ENCODE results near the gene ZDHHC17. TPM values are rescaled to one million over a fixed set of nuclear protein-coding genes. Genes with fewer than 3 reads are reported as not detected.

The ZDHHC17 gene
- total and polyA plus RNA-seq, 2 of the 13 experiments (the other 11 are each of a cell fraction or from before 2014, with no cell fraction given): 36.7 to 38.5 TPM

- no peaks in the 10 kb centered on the region for H4K20me1 ChIP-seq (ENCODE audit: insufficient read depth, low read length)
- H3K4me2 ChIP-seq (ENCODE audit: low read depth, low read length): no peak overlapping the region
- FAIRE-seq (no peak), DNase-seq (ENCODE audit: low spot score) (no peak), ATAC-seq (no peak)
- H3K9ac ChIP-seq (ENCODE audit: insufficient read depth, low read depth, low read length): no peak overlapping the region
- no peaks in the 10 kb centered on the region for H3K79me2 ChIP-seq (ENCODE audit: insufficient read depth, low read length)
- no TSS peak for BruUV-seq (replicated peaks)
- WGBS (ENCODE audit: low lambda C conversion rate): 65% methylated on average over 4 of the region's 4 CpGs
- H3K27ac ChIP-seq (ENCODE audit: extremely low read length, insufficient read depth, low read length): no peak overlapping the region
- in situ Hi-C loops (cut with HindIII; ENCODE audit: extremely low pct_ligation_motif_present, low pct_unique_long_range_greater_than_20kb) (no loop called here), intact Hi-C loops (cut with micrococcal nuclease; ENCODE audit: unreplicated experiment) (no loop called here)
- 0 out of 2 replicates have a peak, but pooled peaks cover 13% of the 10 kb centered on the region for H3K9me3 ChIP-seq (ENCODE audit: low read length)
- H3K27me3 ChIP-seq (ENCODE audit: control insufficient read depth in 1 of 2, insufficient read depth in 2 of 2, low read length in 2 of 2): peaks cover 0 to 6% of the 10 kb centered on the region in 2 experiments; a peak in 1 of 5 replicates
- no peak overlapping the region for H3K4me3 ChIP-seq (replicated peaks in 1 of 3; ENCODE audit: insufficient read depth in 1 of 3, low read depth in 2 of 3, low read length in 3 of 3)
- POLR2A ChIA-PET: no interaction called here
- no peak overlapping the region for H2AFZ ChIP-seq (ENCODE audit: low read length)
- no peaks in the 10 kb centered on the region for H3K36me3 ChIP-seq (replicated peaks in 1 of 2; ENCODE audit: control insufficient read depth in 1 of 2, insufficient read depth in 2 of 2, low read length in 2 of 2)
- CTCF ChIA-PET (ENCODE audit: low intra/inter-chr PET ratio, low total read pairs): no interaction called here
- TF ChIP-seq LCORL (IDR thresholded peaks at IDR 0.05): peak; percentile 72
- no peak for TF ChIP-seq LCORL (CRISPR knock-in tag; IDR thresholded peaks at IDR 0.05)
- TF ChIP-seq ATF6 (CRISPR knock-in tag; conservative IDR thresholded peaks at IDR 0.05): no peak
- TF ChIP-seq ZMYM3 (CRISPR knock-in tag; IDR thresholded peaks at IDR 0.05): no peak
- TF ChIP-seq ZSCAN12 (CRISPR knock-in tag; IDR thresholded peaks at IDR 0.05): no peak
- 0 out of 2 replicates have a peak, but pooled peaks cover 12% of the 10 kb centered on the region for H3K4me1 ChIP-seq (ENCODE audit: insufficient read depth, low read length)
Observed at GRCh38 chr12:76739896-76740295, 24.0 kb upstream of the ZDHHC17 start.

- no peaks in the 10 kb centered on the region for H3K36me3 ChIP-seq (replicated peaks in 1 of 2; ENCODE audit: control insufficient read depth in 1 of 2, insufficient read depth in 2 of 2, low read length in 2 of 2)
- 0 out of 2 replicates have a peak, but pooled peaks cover 12% of the 10 kb centered on the region for H3K4me1 ChIP-seq (ENCODE audit: insufficient read depth, low read length)
- CTCF ChIA-PET (ENCODE audit: low intra/inter-chr PET ratio, low total read pairs): no interaction called here
- intact Hi-C loops (cut with micrococcal nuclease; ENCODE audit: unreplicated experiment) (no loop called here), in situ Hi-C loops (cut with HindIII; ENCODE audit: extremely low pct_ligation_motif_present, low pct_unique_long_range_greater_than_20kb) (no loop called here)
- no peak for FAIRE-seq
- H3K79me2 ChIP-seq (ENCODE audit: insufficient read depth, low read length): no peaks in the 10 kb centered on the region
- H3K4me3 ChIP-seq (replicated peaks in 1 of 3; ENCODE audit: insufficient read depth in 1 of 3, low read depth in 2 of 3, low read length in 3 of 3): no peak overlapping the region
- peaks cover 0 to 6% of the 10 kb centered on the region in 2 experiments; a peak in 1 of 5 replicates for H3K27me3 ChIP-seq (ENCODE audit: control insufficient read depth in 1 of 2, insufficient read depth in 2 of 2, low read length in 2 of 2)
- BruUV-seq (replicated peaks): no TSS peak
- no peak for DNase-seq (ENCODE audit: low spot score)
- POLR2A ChIA-PET: no interaction called here
- H3K9ac ChIP-seq (ENCODE audit: insufficient read depth, low read depth, low read length): no peak overlapping the region
- H3K27ac ChIP-seq (ENCODE audit: extremely low read length, insufficient read depth, low read length): no peak overlapping the region
- H4K20me1 ChIP-seq (ENCODE audit: insufficient read depth, low read length): no peaks in the 10 kb centered on the region
- H3K9me3 ChIP-seq (ENCODE audit: low read length): 0 out of 2 replicates have a peak, but pooled peaks cover 13% of the 10 kb centered on the region
- no peak overlapping the region for H2AFZ ChIP-seq (ENCODE audit: low read length)
- WGBS (ENCODE audit: low lambda C conversion rate): 81% methylated on average over 8 of the region's 8 CpGs
- no peak overlapping the region for H3K4me2 ChIP-seq (ENCODE audit: low read depth, low read length)
- ATAC-seq: no peak
- TF ChIP-seq ZNF607 (CRISPR knock-in tag; IDR thresholded peaks at IDR 0.05; ENCODE audit: borderline replicate concordance) (no peak), ZNF776 (CRISPR knock-in tag; IDR thresholded peaks at IDR 0.05) (no peak), ZNF670 (CRISPR knock-in tag; IDR thresholded peaks at IDR 0.05; ENCODE audit: borderline replicate concordance) (no peak), STAT6 (CRISPR knock-in tag; IDR thresholded peaks at IDR 0.05; ENCODE audit: borderline replicate concordance) (no peak), RORA (CRISPR knock-in tag; IDR thresholded peaks at IDR 0.05) (no peak)
- TF ChIP-seq, protein P1, sequence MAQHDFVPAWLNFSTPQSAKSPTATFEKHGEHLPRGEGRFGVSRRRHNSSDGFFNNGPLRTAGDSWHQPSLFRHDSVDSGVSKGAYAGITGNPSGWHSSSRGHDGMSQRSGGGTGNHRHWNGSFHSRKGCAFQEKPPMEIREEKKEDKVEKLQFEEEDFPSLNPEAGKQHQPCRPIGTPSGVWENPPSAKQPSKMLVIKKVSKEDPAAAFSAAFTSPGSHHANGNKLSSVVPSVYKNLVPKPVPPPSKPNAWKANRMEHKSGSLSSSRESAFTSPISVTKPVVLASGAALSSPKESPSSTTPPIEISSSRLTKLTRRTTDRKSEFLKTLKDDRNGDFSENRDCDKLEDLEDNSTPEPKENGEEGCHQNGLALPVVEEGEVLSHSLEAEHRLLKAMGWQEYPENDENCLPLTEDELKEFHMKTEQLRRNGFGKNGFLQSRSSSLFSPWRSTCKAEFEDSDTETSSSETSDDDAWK (CRISPR knock-in tag; IDR thresholded peaks at IDR 0.05): no peak
- TF ChIP-seq, protein P2, sequence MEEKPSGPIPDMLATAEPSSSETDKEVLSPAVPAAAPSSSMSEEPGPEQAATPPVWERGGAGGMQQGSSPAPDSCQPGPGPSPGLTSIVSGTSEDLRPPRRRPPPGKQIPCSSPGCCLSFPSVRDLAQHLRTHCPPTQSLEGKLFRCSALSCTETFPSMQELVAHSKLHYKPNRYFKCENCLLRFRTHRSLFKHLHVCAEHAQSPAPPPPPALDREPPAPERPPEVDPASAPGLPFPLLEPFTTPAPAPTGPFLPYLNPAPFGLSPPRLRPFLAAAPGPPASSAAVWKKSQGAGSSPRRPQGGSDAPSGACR (CRISPR knock-in tag; IDR thresholded peaks at IDR 0.05): no peak
Observed at GRCh38 chr12:76740501-76740900, 23.4 kb upstream of the ZDHHC17 start.

All from HepG2 (cell line).